Measurements from ENCODE around the gene PLA2G7.

PLA2G7 gene

DNA sequence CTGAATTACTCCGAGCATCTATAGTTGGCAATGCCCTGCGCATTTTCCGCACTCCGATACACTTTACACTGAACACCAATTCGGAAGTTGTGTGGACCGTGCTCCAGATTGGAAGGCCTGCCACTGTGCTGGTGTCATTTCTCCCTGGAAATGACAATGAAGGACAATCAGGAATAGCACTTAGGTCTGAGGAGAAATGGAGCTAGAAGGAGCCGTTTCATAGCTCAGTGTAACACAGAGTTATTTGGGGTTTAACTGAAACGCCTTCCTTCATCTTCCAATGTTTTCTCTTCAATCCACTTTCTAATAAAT is 501 bp upstream of the PLA2G7 start:
- Histone ChIP-seq H3K27me3 (replicated peaks in 2 of 5; ENCODE audit: control insufficient read depth in 4 of 5, insufficient read depth in 5 of 5, low read length in 4 of 5) (peaks cover 9 to 56% (median 11%) of the 10 kb centered on the region in 5 experiments), H3K4me1 (ENCODE audit: control extremely low read depth in 1 of 4, control insufficient read depth in 4 of 4, insufficient read depth in 4 of 4, low read length in 3 of 4) (peaks cover 2 to 16% (median 12%) of the 10 kb centered on the region in 4 experiments), H3K27ac (ENCODE audit: insufficient read depth in 1 of 2, low read depth in 1 of 2, low read length in 2 of 2, poor library complexity in 1 of 2, severe bottlenecking in 2 of 2) (no peak overlapping the region), H3K9me3 (ENCODE audit: control extremely low read depth in 1 of 5, control insufficient read depth in 4 of 5, insufficient read depth in 2 of 5, low read depth in 1 of 5, low read length in 4 of 5) (no peaks in the 10 kb centered on the region), H3K36me3 (ENCODE audit: control insufficient read depth in 4 of 4, insufficient read depth in 4 of 4, low read length in 3 of 4) (no peaks in the 10 kb centered on the region), H3K4me3 (ENCODE audit: control insufficient read depth in 1 of 7, extremely low read depth in 1 of 7, insufficient read depth in 4 of 7, low read depth in 2 of 7, low read length in 6 of 7) (peak overlapping the region in 3 of 7 experiments; percentile 64 to 80 (median 78))
- no peak for DNase-seq
- POLR2A ChIA-PET = no interaction called here
- CTCF ChIA-PET = interaction anchor here (1.6 to 1.8 kb wide), 2 partner anchors 9 to 47 kb away, joined by 4 to 5 read pairs; no protein-coding TSS in a partner anchor
- 24% methylated on average over 5 of the region's 8 CpGs for WGBS (ENCODE audit: insufficient coverage)

DNA sequence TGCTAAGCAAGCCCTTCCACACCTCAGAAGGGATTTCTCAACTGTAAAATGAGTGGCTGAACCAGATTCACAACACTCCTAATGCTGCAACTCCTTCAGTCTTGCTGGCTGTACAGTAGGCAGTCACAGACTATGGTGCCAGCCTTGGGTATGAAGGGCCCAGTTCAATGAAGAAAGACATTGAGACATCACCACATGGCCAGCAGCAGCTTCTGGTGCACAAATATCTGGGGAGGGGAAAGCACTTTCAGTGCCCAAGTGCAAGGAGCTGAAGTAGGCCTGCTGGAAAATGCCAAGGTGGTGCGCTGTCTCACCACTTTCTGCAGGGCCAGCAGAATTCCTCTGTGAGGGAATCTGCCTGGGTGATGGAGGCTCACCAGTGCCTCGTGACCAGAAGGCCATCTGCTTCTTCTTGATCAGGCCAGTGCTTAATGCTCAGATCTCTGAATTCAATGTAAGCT is 1.8 kb downstream of the PLA2G7 start:
- whole genome bisulfite sequencing (ENCODE audit: insufficient coverage) = 96% methylated on average over 2 of the region's 2 CpGs
- Histone ChIP-seq H3K4me1 (ENCODE audit: control extremely low read depth in 1 of 4, control insufficient read depth in 4 of 4, insufficient read depth in 4 of 4, low read length in 3 of 4) (peaks cover 2 to 16% (median 12%) of the 10 kb centered on the region in 4 experiments), H3K27me3 (replicated peaks in 2 of 5; ENCODE audit: control insufficient read depth in 4 of 5, insufficient read depth in 5 of 5, low read length in 4 of 5) (peaks cover 9 to 52% (median 11%) of the 10 kb centered on the region in 5 experiments), H3K4me3 (ENCODE audit: control insufficient read depth in 1 of 7, extremely low read depth in 1 of 7, insufficient read depth in 4 of 7, low read depth in 2 of 7, low read length in 6 of 7) (no peak overlapping the region), H3K9me3 (ENCODE audit: control extremely low read depth in 1 of 5, control insufficient read depth in 4 of 5, insufficient read depth in 2 of 5, low read depth in 1 of 5, low read length in 4 of 5) (no peaks in the 10 kb centered on the region), H3K27ac (ENCODE audit: insufficient read depth in 1 of 2, low read depth in 1 of 2, low read length in 2 of 2, poor library complexity in 1 of 2, severe bottlenecking in 2 of 2) (no peak overlapping the region), H3K36me3 (ENCODE audit: control insufficient read depth in 4 of 4, insufficient read depth in 4 of 4, low read length in 3 of 4) (no peaks in the 10 kb centered on the region)
- DNase-seq = no peak
- ChIA-PET CTCF (interaction anchor here (0.7 to 1.0 kb wide), 2 partner anchors 23 to 47 kb away, joined by 3 to 4 read pairs; no protein-coding TSS in a partner anchor), POLR2A (interaction anchor here (0.7 kb wide), 1 partner anchor 15 kb away, joined by 7 read pairs; no protein-coding TSS in a partner anchor)

DNA sequence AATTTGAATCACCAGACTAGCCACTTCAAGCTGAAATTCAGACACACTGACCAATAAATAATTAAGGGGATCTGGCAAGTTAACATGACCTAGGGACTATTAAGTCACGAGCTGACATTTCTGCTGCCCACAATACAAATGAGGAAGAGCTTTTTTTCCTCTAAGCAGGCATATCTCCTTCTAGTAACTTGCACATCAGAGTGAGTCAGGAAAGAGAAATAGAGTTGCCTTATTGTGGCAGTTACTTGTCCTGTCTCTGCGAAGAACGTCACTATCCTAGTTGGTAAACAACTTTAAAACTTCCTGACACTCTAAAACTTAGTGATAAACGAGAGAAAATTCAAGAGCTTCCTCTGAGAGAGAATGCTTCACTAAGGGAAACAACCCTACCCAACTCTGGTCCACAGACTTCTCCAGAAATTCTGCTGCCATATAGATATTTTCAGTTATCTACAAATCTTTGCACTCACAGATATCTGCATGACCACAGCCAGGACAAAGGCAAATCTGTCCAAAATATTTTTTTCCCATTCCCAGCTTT is 4.2 kb downstream of the PLA2G7 start:
- 0% methylated on average over 4 of the region's 4 CpGs for WGBS (ENCODE audit: insufficient coverage)
- no peaks in the 10 kb centered on the region for H3K9me3 ChIP-seq (ENCODE audit: control extremely low read depth in 1 of 5, control insufficient read depth in 4 of 5, insufficient read depth in 2 of 5, low read depth in 1 of 5, low read length in 4 of 5)
- peaks cover 2 to 32% (median 12%) of the 10 kb centered on the region in 5 experiments for H3K27me3 ChIP-seq (replicated peaks in 2 of 5; ENCODE audit: control insufficient read depth in 4 of 5, insufficient read depth in 5 of 5, low read length in 4 of 5)
- DNase-seq = peak in 2 of 3 donors; percentile 57 to 71
- ChIA-PET POLR2A (interaction anchor here (0.6 kb wide), 1 partner anchor 79 kb away, joined by 3 read pairs; no protein-coding TSS in a partner anchor), CTCF (interaction anchor here (1.1 to 1.8 kb wide), 3 partner anchors 11 to 34 kb away, joined by 3 to 5 read pairs (median 3); no protein-coding TSS in a partner anchor)
- H3K36me3 ChIP-seq (ENCODE audit: control insufficient read depth in 4 of 4, insufficient read depth in 4 of 4, low read length in 3 of 4) = no peaks in the 10 kb centered on the region
- H3K4me3 ChIP-seq (ENCODE audit: control insufficient read depth in 1 of 7, extremely low read depth in 1 of 7, insufficient read depth in 4 of 7, low read depth in 2 of 7, low read length in 6 of 7) = no peak overlapping the region
- peaks cover 2 to 16% (median 12%) of the 10 kb centered on the region in 4 experiments for H3K4me1 ChIP-seq (ENCODE audit: control extremely low read depth in 1 of 4, control insufficient read depth in 4 of 4, insufficient read depth in 4 of 4, low read length in 3 of 4)
- H3K27ac ChIP-seq (ENCODE audit: insufficient read depth in 1 of 2, low read depth in 1 of 2, low read length in 2 of 2, poor library complexity in 1 of 2, severe bottlenecking in 2 of 2) = no peak overlapping the region

DNA sequence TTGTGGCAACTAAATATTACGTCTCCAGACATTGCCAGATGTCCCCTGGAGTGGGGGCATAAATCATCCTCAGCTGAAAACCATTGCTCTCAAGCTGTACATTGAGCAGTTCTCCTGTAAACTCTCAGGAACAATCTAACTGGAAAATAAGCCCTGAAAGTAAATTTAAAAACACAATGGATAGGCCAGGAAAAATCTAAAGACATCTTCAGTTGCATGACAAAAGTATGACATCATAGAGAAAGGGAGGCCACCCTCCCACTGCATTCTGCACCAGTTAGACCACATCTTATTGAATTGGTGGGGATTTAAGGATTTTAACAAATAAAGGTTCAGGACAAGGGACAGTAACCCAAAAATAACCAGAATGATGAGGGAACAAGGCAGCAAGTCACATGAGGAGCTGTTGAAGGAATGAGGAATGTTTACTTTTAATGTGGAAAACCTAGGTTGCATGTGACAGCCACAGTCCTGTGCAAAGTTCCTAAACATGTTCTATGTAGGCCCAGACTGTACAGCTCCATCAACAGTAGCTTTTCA is 5.3 kb downstream of the PLA2G7 start:
- H3K27me3 ChIP-seq (replicated peaks in 2 of 5; ENCODE audit: control insufficient read depth in 4 of 5, insufficient read depth in 5 of 5, low read length in 4 of 5) = peaks cover 2 to 21% (median 7%) of the 10 kb centered on the region in 5 experiments
- CTCF ChIA-PET = interaction anchor here (1.3 to 1.8 kb wide), 2 partner anchors 21 to 26 kb away, joined by 5 read pairs; no protein-coding TSS in a partner anchor
- POLR2A ChIA-PET = no interaction called here
- no peaks in the 10 kb centered on the region for H3K36me3 ChIP-seq (ENCODE audit: control insufficient read depth in 4 of 4, insufficient read depth in 4 of 4, low read length in 3 of 4)
- H3K27ac ChIP-seq (ENCODE audit: insufficient read depth in 1 of 2, low read depth in 1 of 2, low read length in 2 of 2, poor library complexity in 1 of 2, severe bottlenecking in 2 of 2) = no peak overlapping the region
- H3K4me3 ChIP-seq (ENCODE audit: control insufficient read depth in 1 of 7, extremely low read depth in 1 of 7, insufficient read depth in 4 of 7, low read depth in 2 of 7, low read length in 6 of 7) = no peak overlapping the region
- H3K4me1 ChIP-seq (ENCODE audit: control extremely low read depth in 1 of 4, control insufficient read depth in 4 of 4, insufficient read depth in 4 of 4, low read length in 3 of 4) = peaks cover 2 to 7% (median 5%) of the 10 kb centered on the region in 4 experiments
- no peak for DNase-seq
- no peaks in the 10 kb centered on the region for H3K9me3 ChIP-seq (ENCODE audit: control extremely low read depth in 1 of 5, control insufficient read depth in 4 of 5, insufficient read depth in 2 of 5, low read depth in 1 of 5, low read length in 4 of 5)
- 100% methylated on average over 1 of the region's 1 CpG for WGBS (ENCODE audit: insufficient coverage)

DNA sequence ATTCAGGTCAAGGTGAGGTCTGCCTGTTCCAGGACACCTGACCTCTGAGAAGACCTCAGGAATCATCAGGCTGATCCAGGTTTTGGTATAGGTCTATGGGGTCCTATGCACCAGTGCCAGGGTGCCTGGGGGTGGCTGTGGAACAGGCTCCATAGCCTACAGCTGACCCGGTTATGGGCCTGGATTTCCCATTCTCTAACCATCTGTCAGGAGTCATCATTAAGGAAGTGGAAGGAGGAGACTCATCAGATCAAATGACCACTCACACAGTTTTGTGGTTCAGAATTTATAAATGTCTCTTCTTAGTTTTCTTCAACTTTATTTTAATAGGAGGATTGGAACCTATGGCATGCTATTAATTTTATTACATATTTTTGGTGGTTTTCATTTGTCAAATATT is 14.8 kb downstream of the PLA2G7 start:
- Histone ChIP-seq H3K4me3 (ENCODE audit: control insufficient read depth in 1 of 7, extremely low read depth in 1 of 7, insufficient read depth in 4 of 7, low read depth in 2 of 7, low read length in 6 of 7) (no peak overlapping the region), H3K9me3 (ENCODE audit: control extremely low read depth in 1 of 5, control insufficient read depth in 4 of 5, insufficient read depth in 2 of 5, low read depth in 1 of 5, low read length in 4 of 5) (no peaks in the 10 kb centered on the region), H3K27me3 (replicated peaks in 2 of 5; ENCODE audit: control insufficient read depth in 4 of 5, insufficient read depth in 5 of 5, low read length in 4 of 5) (peaks cover 0 to 2% (median 0%) of the 10 kb centered on the region in 5 experiments), H3K4me1 (ENCODE audit: control extremely low read depth in 1 of 4, control insufficient read depth in 4 of 4, insufficient read depth in 4 of 4, low read length in 3 of 4) (no peaks in the 10 kb centered on the region), H3K36me3 (ENCODE audit: control insufficient read depth in 4 of 4, insufficient read depth in 4 of 4, low read length in 3 of 4) (no peaks in the 10 kb centered on the region), H3K27ac (ENCODE audit: insufficient read depth in 1 of 2, low read depth in 1 of 2, low read length in 2 of 2, poor library complexity in 1 of 2, severe bottlenecking in 2 of 2) (no peak overlapping the region)
- ChIA-PET CTCF (interaction anchor here (0.7 kb wide), 1 partner anchor 882 kb away, joined by 3 read pairs; no protein-coding TSS in a partner anchor), POLR2A (no interaction called here)
- no peak for DNase-seq
- WGBS (ENCODE audit: insufficient coverage) = no CpG with 5 or more reads among the region's 1 CpG

DNA sequence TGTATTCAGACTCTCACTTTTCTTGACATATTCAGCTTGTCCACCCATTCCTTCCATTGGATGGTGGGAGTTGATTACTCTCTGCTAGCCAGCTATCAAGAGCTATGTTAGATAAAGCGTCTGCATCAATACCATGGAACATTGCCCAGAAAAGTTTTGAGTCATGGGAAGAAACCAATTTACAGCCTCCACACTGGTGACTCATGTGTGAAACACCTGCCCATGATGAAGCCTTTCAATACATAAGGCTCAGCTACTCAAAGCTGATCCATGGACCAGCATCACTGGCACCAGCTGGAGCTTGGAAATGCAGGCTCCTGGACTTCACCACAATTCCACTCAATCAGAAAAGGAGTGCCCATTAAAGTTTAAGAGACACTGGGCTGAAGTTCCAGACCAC is 16.1 kb downstream of the PLA2G7 start:
- CTCF ChIA-PET = no interaction called here

DNA sequence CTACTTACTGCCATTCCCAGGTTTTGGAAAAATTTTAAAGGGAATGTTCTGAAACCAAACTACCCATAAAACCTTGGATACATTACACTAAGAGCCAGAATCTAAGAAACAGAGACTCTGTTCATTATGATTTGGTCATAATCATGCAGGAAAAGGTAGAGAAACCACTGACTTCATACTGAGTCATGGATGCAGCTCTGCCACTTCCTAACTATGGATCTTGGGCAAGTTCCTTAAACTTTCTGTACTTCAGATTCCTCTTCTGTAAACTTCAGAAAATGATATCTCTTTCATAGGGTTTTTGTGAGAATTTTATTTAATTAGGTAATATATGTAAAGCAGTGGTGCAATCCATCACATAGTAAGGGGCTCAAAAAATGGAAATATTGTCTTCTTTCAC is 20.0 kb downstream of the PLA2G7 start:
- H3K4me3 ChIP-seq (ENCODE audit: control insufficient read depth in 1 of 7, extremely low read depth in 1 of 7, insufficient read depth in 4 of 7, low read depth in 2 of 7, low read length in 6 of 7) = no peak overlapping the region
- DNase-seq = peak in 2 of 3 donors; percentile 37 to 44
- POLR2A ChIA-PET = no interaction called here
- H3K4me1 ChIP-seq (ENCODE audit: control extremely low read depth in 1 of 4, control insufficient read depth in 4 of 4, insufficient read depth in 4 of 4, low read length in 3 of 4) = no peaks in the 10 kb centered on the region
- no peak overlapping the region for H3K27ac ChIP-seq (ENCODE audit: insufficient read depth in 1 of 2, low read depth in 1 of 2, low read length in 2 of 2, poor library complexity in 1 of 2, severe bottlenecking in 2 of 2)
- no peaks in the 10 kb centered on the region for H3K27me3 ChIP-seq (replicated peaks in 2 of 5; ENCODE audit: control insufficient read depth in 4 of 5, insufficient read depth in 5 of 5, low read length in 4 of 5)
- no peaks in the 10 kb centered on the region for H3K9me3 ChIP-seq (ENCODE audit: control extremely low read depth in 1 of 5, control insufficient read depth in 4 of 5, insufficient read depth in 2 of 5, low read depth in 1 of 5, low read length in 4 of 5)
- CTCF ChIA-PET = no interaction called here
- H3K36me3 ChIP-seq (ENCODE audit: control insufficient read depth in 4 of 4, insufficient read depth in 4 of 4, low read length in 3 of 4) = no peaks in the 10 kb centered on the region

More for the DNA sequence above, 16.1 kb downstream of the PLA2G7 start:
- POLR2A ChIA-PET = no interaction called here
- H3K4me1 ChIP-seq (ENCODE audit: control extremely low read depth in 1 of 4, control insufficient read depth in 4 of 4, insufficient read depth in 4 of 4, low read length in 3 of 4) = no peaks in the 10 kb centered on the region
- H3K36me3 ChIP-seq (ENCODE audit: control insufficient read depth in 4 of 4, insufficient read depth in 4 of 4, low read length in 3 of 4) = no peaks in the 10 kb centered on the region
- no peak for DNase-seq
- no peak overlapping the region for H3K27ac ChIP-seq (ENCODE audit: insufficient read depth in 1 of 2, low read depth in 1 of 2, low read length in 2 of 2, poor library complexity in 1 of 2, severe bottlenecking in 2 of 2)
- no peak overlapping the region for H3K4me3 ChIP-seq (ENCODE audit: control insufficient read depth in 1 of 7, extremely low read depth in 1 of 7, insufficient read depth in 4 of 7, low read depth in 2 of 7, low read length in 6 of 7)
- H3K27me3 ChIP-seq (replicated peaks in 2 of 5; ENCODE audit: control insufficient read depth in 4 of 5, insufficient read depth in 5 of 5, low read length in 4 of 5) = peaks cover 0 to 2% (median 0%) of the 10 kb centered on the region in 5 experiments
- no peaks in the 10 kb centered on the region for H3K9me3 ChIP-seq (ENCODE audit: control extremely low read depth in 1 of 5, control insufficient read depth in 4 of 5, insufficient read depth in 2 of 5, low read depth in 1 of 5, low read length in 4 of 5)
- 100% methylated on average over 1 of the region's 1 CpG for WGBS (ENCODE audit: insufficient coverage)
